AG10803 (cell line): ENCODE measurements around the gene MAP2.

Experiments used
- DNase-seq: peaks from one replicate; pipeline ENCODE4 v3.0.0; 2010; ENCODE audit warnings: low read depth
- H3K4me3 ChIP-seq: 2 replicates; pipeline ENCODE4 v1.5.1; 2011; ENCODE audit warnings: mild to moderate bottlenecking, low read length, control low read depth
- CTCF ChIP-seq: conservative IDR thresholded peaks from 2 replicates; pipeline ENCODE4 v1.5.1; 2011; ENCODE audit warnings: mild to moderate bottlenecking, low read length, control low read depth, inconsistent platforms

MAP2 gene

GRCh38 chr2:209637293-209637692 lies 213.4 kb downstream of the MAP2 start:
- H3K4me3 ChIP-seq: no peak overlapping the region
- no peak for DNase-seq
- TF ChIP-seq CTCF: no peak

GRCh38 chr2:209638346-209638745 lies 214.5 kb downstream of the MAP2 start:
- DNase-seq: no peak
- H3K4me3 ChIP-seq: no peak overlapping the region
- no peak for TF ChIP-seq CTCF

DNA sequence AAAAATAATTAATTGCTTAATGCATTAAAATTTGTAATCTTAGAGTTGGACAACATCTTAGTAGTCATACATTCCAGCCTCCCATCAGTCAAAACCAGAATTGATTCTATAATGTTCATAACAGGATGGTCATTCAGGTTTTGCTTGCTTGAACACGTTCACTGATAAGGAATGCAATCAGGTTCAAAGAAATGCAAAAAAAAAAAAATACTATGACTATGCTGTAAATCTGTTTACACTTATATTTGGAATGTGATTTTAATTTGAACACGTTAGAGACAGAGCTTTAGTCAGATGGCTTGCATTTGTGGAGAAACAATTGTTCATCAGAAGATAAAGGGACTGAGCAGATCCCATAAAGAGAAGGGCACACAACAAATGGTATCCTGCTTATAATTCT lies 216.5 kb downstream of the MAP2 start:
- TF ChIP-seq CTCF: no peak
- DNase-seq: no peak
- H3K4me3 ChIP-seq: no peak overlapping the region

DNA sequence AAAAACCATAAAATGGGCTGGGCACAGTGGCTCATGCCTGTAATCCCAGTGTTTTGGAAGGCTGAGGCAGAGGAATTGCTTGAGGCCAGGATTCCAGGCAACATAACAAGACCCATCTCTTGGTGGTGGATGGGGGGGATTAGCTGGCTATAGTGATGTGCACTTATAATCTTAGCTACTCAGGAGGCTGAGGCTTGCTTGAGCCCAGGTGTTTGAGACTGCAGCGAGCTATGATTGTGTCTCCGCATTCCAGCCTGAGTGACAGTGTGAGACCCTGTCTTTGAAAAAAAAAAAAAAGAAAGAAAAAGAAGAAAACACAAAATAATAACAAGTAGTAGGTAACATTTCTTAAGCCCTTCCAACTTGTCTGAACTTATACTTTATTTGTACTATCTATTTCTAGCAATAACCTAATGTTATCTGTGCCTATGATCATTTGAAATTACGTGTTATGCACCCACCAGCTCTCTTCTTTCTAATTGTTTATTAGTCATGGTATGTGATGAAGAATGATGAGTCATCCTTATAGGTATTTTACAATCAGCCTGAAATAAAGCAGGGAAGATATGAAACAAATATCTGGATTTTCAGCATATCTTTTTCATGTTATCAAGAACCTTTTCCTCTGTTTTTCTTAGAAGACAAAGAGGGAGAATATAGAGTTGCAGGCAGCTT lies 218.4 kb downstream of the MAP2 start:
- TF ChIP-seq CTCF: no peak
- DNase-seq: no peak
- no peak overlapping the region for H3K4me3 ChIP-seq

GRCh38 chr2:209644842-209645241 lies 221.0 kb downstream of the MAP2 start:
- no peak overlapping the region for H3K4me3 ChIP-seq
- DNase-seq: no peak
- TF ChIP-seq CTCF: no peak

DNA sequence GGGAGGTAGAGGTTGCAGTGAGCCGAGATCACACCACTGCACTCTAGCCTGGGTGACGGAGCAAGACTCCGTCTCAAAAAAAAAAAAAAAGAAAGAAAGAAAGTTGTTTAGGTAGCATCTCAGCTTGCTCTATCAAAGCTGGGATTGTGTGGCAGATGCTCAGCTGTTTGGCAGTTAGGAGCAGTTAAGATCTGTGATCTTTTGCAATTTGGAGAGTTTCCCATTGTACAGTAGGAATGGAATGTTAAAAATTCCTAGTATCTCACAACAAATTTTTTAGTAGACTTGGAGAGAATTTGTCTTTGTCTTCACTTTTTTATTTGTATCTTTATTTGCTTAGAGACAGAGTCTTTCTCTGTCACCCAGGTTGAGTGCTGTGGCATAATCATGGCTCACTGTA lies 224.9 kb downstream of the MAP2 start:
- H3K4me3 ChIP-seq: no peak overlapping the region
- peak; percentile 76 for DNase-seq
- TF ChIP-seq CTCF: no peak

- H3K4me3 ChIP-seq: no peak overlapping the region
- no peak for TF ChIP-seq CTCF
- no peak for DNase-seq
Measured at GRCh38 chr2:209653134-209653533, 229.3 kb downstream of the MAP2 start.
